Mammary epithelial cell (primary cell): ENCODE data around the gene PUSL1.

Source experiments
- EZH2 ChIP-seq: IDR thresholded peaks from 2 replicates; pipeline ENCODE4 v1.6.1; 2012; ENCODE audit warnings: low read length, inconsistent platforms, borderline replicate concordance
- TF ChIP-seq, protein P1 (sequence below), 2 donors: IDR thresholded peaks in 1 of 2; conservative IDR thresholded peaks in 1 of 2; 2 replicates each; pipeline ENCODE4 v1.5.1; 2011 to 2012; ENCODE audit warnings: inconsistent platforms in 2 of 2, low read length in 2 of 2, mild to moderate bottlenecking in 2 of 2, control low read depth in 1 of 2, low read depth in 1 of 2; ENCODE audit not compliant: insufficient read depth in 1 of 2; ENCODE audit errors: extremely low read depth in 1 of 2

DNA sequence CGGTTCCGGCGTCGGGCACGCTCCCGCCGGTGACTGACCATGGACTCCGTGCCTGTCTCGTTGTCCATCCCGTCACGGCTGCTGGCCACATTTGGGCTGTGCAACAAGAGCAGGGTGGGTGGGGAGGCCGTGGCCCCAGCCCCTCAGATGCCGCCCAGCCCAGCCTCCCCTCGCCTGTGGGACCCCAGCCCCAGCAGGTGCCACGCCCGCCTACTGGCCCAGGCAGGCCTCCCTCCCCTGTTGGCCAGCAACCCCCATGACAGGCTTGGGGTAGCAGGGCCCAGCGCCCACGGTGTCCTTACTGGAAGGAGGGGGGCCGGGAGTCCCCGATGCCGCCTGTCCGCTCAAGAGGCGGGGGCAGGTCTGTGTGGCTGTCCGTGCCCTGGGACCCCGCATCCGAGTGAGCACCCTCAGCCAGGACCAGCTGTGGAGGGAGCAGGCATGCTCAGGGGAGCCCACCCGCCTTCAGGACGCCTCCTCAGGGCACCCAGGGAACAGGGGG lies 33.7 kb downstream of the PUSL1 start:
- TF ChIP-seq, protein P1, sequence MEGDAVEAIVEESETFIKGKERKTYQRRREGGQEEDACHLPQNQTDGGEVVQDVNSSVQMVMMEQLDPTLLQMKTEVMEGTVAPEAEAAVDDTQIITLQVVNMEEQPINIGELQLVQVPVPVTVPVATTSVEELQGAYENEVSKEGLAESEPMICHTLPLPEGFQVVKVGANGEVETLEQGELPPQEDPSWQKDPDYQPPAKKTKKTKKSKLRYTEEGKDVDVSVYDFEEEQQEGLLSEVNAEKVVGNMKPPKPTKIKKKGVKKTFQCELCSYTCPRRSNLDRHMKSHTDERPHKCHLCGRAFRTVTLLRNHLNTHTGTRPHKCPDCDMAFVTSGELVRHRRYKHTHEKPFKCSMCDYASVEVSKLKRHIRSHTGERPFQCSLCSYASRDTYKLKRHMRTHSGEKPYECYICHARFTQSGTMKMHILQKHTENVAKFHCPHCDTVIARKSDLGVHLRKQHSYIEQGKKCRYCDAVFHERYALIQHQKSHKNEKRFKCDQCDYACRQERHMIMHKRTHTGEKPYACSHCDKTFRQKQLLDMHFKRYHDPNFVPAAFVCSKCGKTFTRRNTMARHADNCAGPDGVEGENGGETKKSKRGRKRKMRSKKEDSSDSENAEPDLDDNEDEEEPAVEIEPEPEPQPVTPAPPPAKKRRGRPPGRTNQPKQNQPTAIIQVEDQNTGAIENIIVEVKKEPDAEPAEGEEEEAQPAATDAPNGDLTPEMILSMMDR (conservative IDR thresholded peaks at IDR 0.05 in 1 of 2, IDR thresholded peaks at IDR 0.05 in 1 of 2; ENCODE audit: extremely low read depth in 1 of 2, insufficient read depth in 1 of 2, low read depth in 1 of 2, low read length in 2 of 2) = no peak
- TF ChIP-seq EZH2 = no peak
